Endothelial cell of umbilical vein (primary cell): ENCODE measurements around the gene YTHDF2. TPM values are rescaled to one million over a fixed set of nuclear protein-coding genes. Genes with fewer than 3 reads are reported as not detected.

Experiments
- BruUV-seq: library from RNA; stranded (reverse); fragments of 400-500 nt; replicated peaks from 2 replicates; lab custom pipeline; 2021; lab: Mats Ljungman, UMichigan
- CTCF ChIA-PET: fragments of 300-600, 350-600 bp; sonication (Branson Sonifier 250); formaldehyde crosslinking; loops from one replicate; lab custom pipeline; 2021; ENCODE audit warnings: antibody characterized with exemption, inconsistent platforms; lab: Charles Lee
- POLR2A ChIA-PET: fragments of 300-600, 350-600 bp; sonication (Branson Sonifier 250); formaldehyde crosslinking; loops from one replicate; lab custom pipeline; 2021; ENCODE audit warnings: antibody characterized with exemption, inconsistent platforms; lab: Charles Lee
- DNase-seq: peaks from one replicate; pipeline ENCODE4 v3.0.0-alpha.2; 2011; ENCODE audit warnings: low read depth, low spot score
- FAIRE-seq: peaks from 2 replicates; lab custom pipeline; 2011; peaks lifted over from hg19 to GRCh38; lab: Jason Lieb, UNC
- H2AFZ ChIP-seq: 2 replicates; pipeline ENCODE4 v1.6.0; 2012; ENCODE audit warnings: low read depth, low read length, control low read depth, inconsistent platforms
- H3K27ac ChIP-seq: 2 replicates; pipeline ENCODE4 v1.5.1; 2011; ENCODE audit warnings: low read depth, mild to moderate bottlenecking, control low read depth, low read length, moderate library complexity; ENCODE audit not compliant: insufficient read depth
- H3K27me3 ChIP-seq, 2 experiments: 2 replicates each; pipeline versions ENCODE4 v1.6.0 to v1.6.1; 2011; ENCODE audit warnings: low read length in 2 of 2, mixed read lengths in 1 of 2; ENCODE audit not compliant: control insufficient read depth in 2 of 2, insufficient read depth in 2 of 2
- H3K36me3 ChIP-seq, 2 experiments: 2 replicates in 1 of 2; 3 replicates in 1 of 2; pipeline ENCODE4 v1.5.1; 2011; ENCODE audit warnings: low read length in 2 of 2, mild to moderate bottlenecking in 1 of 2, moderate library complexity in 1 of 2; ENCODE audit not compliant: control insufficient read depth in 2 of 2, insufficient read depth in 2 of 2; ENCODE audit errors: extremely low read depth in 1 of 2
- H3K4me1 ChIP-seq: 3 replicates; pipeline ENCODE4 v1.5.1; 2011; ENCODE audit warnings: mild to moderate bottlenecking, low read length; ENCODE audit not compliant: control insufficient read depth, insufficient read depth; ENCODE audit errors: extremely low read depth
- H3K4me2 ChIP-seq: 2 replicates; pipeline ENCODE4 v1.6.1; 2011; ENCODE audit warnings: low read length, control low read depth, mixed read lengths; ENCODE audit not compliant: insufficient read depth
- H3K4me3 ChIP-seq, 3 experiments: fragments of 200-600 bp in 1 of 3; sonication (generic), shearing (Covaris generic) in 1 of 3; replicated peaks in 1 of 3; 2 replicates each; pipeline ENCODE4 v1.5.1; 2011 to 2016; ENCODE audit warnings: control low read depth in 3 of 3, low read length in 3 of 3, mild to moderate bottlenecking in 2 of 3, inconsistent platforms in 1 of 3, low read depth in 1 of 3, moderate library complexity in 1 of 3; ENCODE audit not compliant: insufficient read depth in 1 of 3
- H3K79me2 ChIP-seq: 2 replicates; pipeline ENCODE4 v1.6.0; 2012; ENCODE audit warnings: low read length, inconsistent platforms; ENCODE audit not compliant: control insufficient read depth, insufficient read depth
- H3K9ac ChIP-seq: replicated peaks from 2 replicates; pipeline ENCODE3; 2011; ENCODE audit warnings: low read length, control low read depth; ENCODE audit not compliant: insufficient read depth; ENCODE audit errors: extremely low read depth
- H3K9me1 ChIP-seq: replicated peaks from 3 replicates; pipeline ENCODE4 v1.6.0; 2011; ENCODE audit warnings: mild to moderate bottlenecking, low read length; ENCODE audit not compliant: control insufficient read depth, insufficient read depth; ENCODE audit errors: extremely low read depth
- H3K9me3 ChIP-seq: replicated peaks from 2 replicates; pipeline ENCODE4 v1.5.1; 2012; ENCODE audit warnings: low read length, inconsistent platforms; ENCODE audit not compliant: control insufficient read depth, insufficient read depth
- H4K20me1 ChIP-seq: replicated peaks from 2 replicates; pipeline ENCODE3; 2011; ENCODE audit warnings: mild to moderate bottlenecking, low read length; ENCODE audit not compliant: control insufficient read depth, insufficient read depth; ENCODE audit errors: extremely low read depth
- EZH2 ChIP-seq: IDR thresholded peaks from 2 replicates; pipeline ENCODE4 v1.6.1; 2012; ENCODE audit warnings: borderline replicate concordance, low read depth, mild to moderate bottlenecking, moderate library complexity, low read length, inconsistent platforms; ENCODE audit not compliant: severe bottlenecking
- FOS ChIP-seq: IDR thresholded peaks from 2 replicates; pipeline ENCODE4 v1.6.1; 2011; ENCODE audit warnings: mild to moderate bottlenecking, low read length, moderate library complexity, borderline replicate concordance; ENCODE audit not compliant: insufficient read depth
- GATA2 ChIP-seq: IDR thresholded peaks from 2 replicates; pipeline ENCODE4 v1.7.0; 2011; ENCODE audit warnings: low read depth, mild to moderate bottlenecking, moderate library complexity, mixed read lengths, low read length; ENCODE audit not compliant: insufficient read length, insufficient read depth
- JUN ChIP-seq: IDR thresholded peaks from 2 replicates; pipeline ENCODE4 v1.6.1; 2011; ENCODE audit warnings: borderline replicate concordance, low read depth; ENCODE audit not compliant: insufficient read length, insufficient read depth
- MYC ChIP-seq: IDR thresholded peaks from one replicate; pipeline ENCODE4 v1.6.1; 2011; ENCODE audit warnings: mild to moderate bottlenecking, low read depth, low read length
- POLR2A ChIP-seq: IDR thresholded peaks from 2 replicates; pipeline ENCODE4 v1.6.1; 2012; ENCODE audit warnings: low read depth, mild to moderate bottlenecking, control low read depth, low read length
- POLR2AphosphoS5 ChIP-seq: IDR thresholded peaks from 2 replicates; pipeline ENCODE4 v1.6.1; 2012; ENCODE audit warnings: low read depth, mild to moderate bottlenecking, control low read depth, low read length, moderate library complexity; ENCODE audit not compliant: insufficient read depth
- dilution Hi-C: fragments of 300-500 bp; cut with MboI; formaldehyde crosslinking; loops from one replicate; pipeline ENCODE4 v1.15.0; 2019; ENCODE audit warnings: low sequenced_read_pairs; ENCODE audit not compliant: extremely low pct_ligation_motif_present
- intact Hi-C: fragments of 100-400 bp; cut with micrococcal nuclease; formaldehyde crosslinking; loops from one replicate; pipeline ENCODE4 v1.10.0; 2022
- polyA plus RNA-seq, 4 experiments: library from polyadenylated mRNA; depleted of rRNA in 3 of 4; stranded (reverse) in 3 of 4; unstranded in 1 of 4; fragments of >200 nt; gene quantifications; 2 replicates each; pipeline versions ENCODE4 v1.2.1 to v1.2.3, GENCODE V29; 2011 to 2012; ENCODE audit warnings: missing spikeins in 1 of 4
- total RNA-seq: library from RNA; stranded (reverse); gene quantifications from 2 replicates; pipeline ENCODE4 v1.2.3, GENCODE V29; 2021
- TF ChIP-seq, protein P1 (sequence below), 2 donors: IDR thresholded peaks; 1 replicate in 1 of 2; 2 replicates in 1 of 2; pipeline ENCODE4 v1.5.1; 2011; ENCODE audit warnings: low read length in 2 of 2, mild to moderate bottlenecking in 2 of 2, moderate library complexity in 2 of 2, control low read depth in 1 of 2, inconsistent platforms in 1 of 2, low read depth in 1 of 2; ENCODE audit not compliant: insufficient read depth in 1 of 2; ENCODE audit errors: extremely low read depth in 1 of 2
- TF ChIP-seq, protein P2 (sequence below): IDR thresholded peaks from 2 replicates; pipeline ENCODE4 v1.6.1; 2011; ENCODE audit not compliant: insufficient read depth, insufficient read length

YTHDF2 gene
- total and polyA plus RNA-seq, 2 donors (not counting 3 experiments of a cell fraction or from before 2014, with no cell fraction given) = 72.4 to 105 TPM

DNA sequence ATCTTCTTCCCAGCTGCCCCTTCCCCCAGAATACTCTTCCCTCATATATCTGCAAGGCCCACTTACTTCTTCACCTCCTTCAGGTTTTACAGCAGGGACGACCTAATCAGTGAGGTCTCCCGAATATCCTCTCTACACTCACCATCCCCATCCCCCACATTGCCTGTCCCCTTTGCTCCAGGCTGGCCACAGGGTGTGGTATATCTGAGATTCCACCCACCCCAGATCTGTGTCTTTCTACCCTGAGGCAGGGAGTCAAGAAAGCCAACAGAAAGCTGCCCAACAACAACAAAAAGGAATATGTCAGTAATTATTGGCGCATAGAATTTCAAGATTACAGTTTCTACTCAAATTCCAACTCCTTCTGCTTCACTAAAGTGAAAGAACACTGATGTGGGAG is 45.3 kb downstream of the YTHDF2 start:
- no peaks in the 10 kb centered on the region for H3K36me3 ChIP-seq
- POLR2A ChIA-PET = no interaction called here
- no peaks in the 10 kb centered on the region for H3K4me1 ChIP-seq
- dilution Hi-C loops (no loop called here), intact Hi-C loops (no loop called here)
- H3K79me2 ChIP-seq = no peaks in the 10 kb centered on the region
- no peaks in the 10 kb centered on the region for H4K20me1 ChIP-seq
- H3K4me2 ChIP-seq = no peak overlapping the region
- DNase-seq (no peak), FAIRE-seq (no peak)
- TF ChIP-seq FOS (no peak), JUN (no peak), POLR2A (no peak), POLR2AphosphoS5 (no peak), MYC (no peak), GATA2 (no peak), EZH2 (no peak)
- TF ChIP-seq, protein P1, sequence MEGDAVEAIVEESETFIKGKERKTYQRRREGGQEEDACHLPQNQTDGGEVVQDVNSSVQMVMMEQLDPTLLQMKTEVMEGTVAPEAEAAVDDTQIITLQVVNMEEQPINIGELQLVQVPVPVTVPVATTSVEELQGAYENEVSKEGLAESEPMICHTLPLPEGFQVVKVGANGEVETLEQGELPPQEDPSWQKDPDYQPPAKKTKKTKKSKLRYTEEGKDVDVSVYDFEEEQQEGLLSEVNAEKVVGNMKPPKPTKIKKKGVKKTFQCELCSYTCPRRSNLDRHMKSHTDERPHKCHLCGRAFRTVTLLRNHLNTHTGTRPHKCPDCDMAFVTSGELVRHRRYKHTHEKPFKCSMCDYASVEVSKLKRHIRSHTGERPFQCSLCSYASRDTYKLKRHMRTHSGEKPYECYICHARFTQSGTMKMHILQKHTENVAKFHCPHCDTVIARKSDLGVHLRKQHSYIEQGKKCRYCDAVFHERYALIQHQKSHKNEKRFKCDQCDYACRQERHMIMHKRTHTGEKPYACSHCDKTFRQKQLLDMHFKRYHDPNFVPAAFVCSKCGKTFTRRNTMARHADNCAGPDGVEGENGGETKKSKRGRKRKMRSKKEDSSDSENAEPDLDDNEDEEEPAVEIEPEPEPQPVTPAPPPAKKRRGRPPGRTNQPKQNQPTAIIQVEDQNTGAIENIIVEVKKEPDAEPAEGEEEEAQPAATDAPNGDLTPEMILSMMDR (IDR thresholded peaks at IDR 0.05; ENCODE audit: extremely low read depth in 1 of 2, insufficient read depth in 1 of 2, low read depth in 1 of 2, low read length in 2 of 2) = no peak
- TF ChIP-seq, protein P2, sequence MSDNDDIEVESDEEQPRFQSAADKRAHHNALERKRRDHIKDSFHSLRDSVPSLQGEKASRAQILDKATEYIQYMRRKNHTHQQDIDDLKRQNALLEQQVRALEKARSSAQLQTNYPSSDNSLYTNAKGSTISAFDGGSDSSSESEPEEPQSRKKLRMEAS = no peak
- H3K9me3 ChIP-seq = no peaks in the 10 kb centered on the region
- no peak overlapping the region for H3K4me3 ChIP-seq
- CTCF ChIA-PET = interaction anchor here (7.2 kb wide), 1 partner anchor 94 kb away, joined by 259 read pairs; no protein-coding TSS in a partner anchor
- H2AFZ ChIP-seq = no peak overlapping the region
- H3K27me3 ChIP-seq = no peaks in the 10 kb centered on the region
- no TSS peak for BruUV-seq
- H3K27ac ChIP-seq = no peak overlapping the region
- H3K9ac ChIP-seq = no peak overlapping the region
- no peaks in the 10 kb centered on the region for H3K9me1 ChIP-seq
